Heart left ventricle (tissue), 16 donors: ENCODE measurements around the gene SGPL1. TPM values are rescaled to one million over a fixed set of nuclear protein-coding genes. Genes with fewer than 3 reads are reported as not detected.

ENCODE experiments used
- ATAC-seq, 4 donors: fragments of 200-7000 bp; cut with Tn5 transposase; one replicate each; pipeline ENCODE4 v1.9.1; 2020 to 2022; ENCODE audit warnings: moderate library complexity in 4 of 4, mild to moderate bottlenecking in 3 of 4, moderate number of reproducible peaks in 1 of 4
- DNase-seq, 5 donors: peaks; one replicate each; pipeline ENCODE4 v3.0.0-alpha.2; 2020
- H3K27ac ChIP-seq, 12 donors: fragments of 200-600 bp; sonication (generic) in 4 of 12; one replicate each; pipeline versions ENCODE4 v1.5.0 to v1.8.0; 2016 to 2022; ENCODE audit warnings: mild to moderate bottlenecking in 2 of 12
- H3K27me3 ChIP-seq, 9 donors: fragments of 200-600 bp; sonication (generic) in 2 of 9; one replicate each; pipeline versions ENCODE4 v1.5.1 to v1.8.0; 2016 to 2022; ENCODE audit warnings: mild to moderate bottlenecking in 3 of 9
- H3K36me3 ChIP-seq, 9 donors: fragments of 200-600 bp; sonication (generic) in 2 of 9; one replicate each; pipeline versions ENCODE4 v1.5.0 to v1.8.0; 2018 to 2022; ENCODE audit warnings: mild to moderate bottlenecking in 2 of 9
- H3K4me1 ChIP-seq, 12 donors: fragments of 200-600 bp; sonication (generic) in 4 of 12; one replicate each; pipeline versions ENCODE4 v1.5.0 to v1.8.0; 2016 to 2022; ENCODE audit warnings: mild to moderate bottlenecking in 3 of 12
- H3K4me3 ChIP-seq, 12 donors: fragments of 200-600 bp; sonication (generic) in 4 of 12; one replicate each; pipeline versions ENCODE4 v1.5.0 to v1.8.0; 2017 to 2022; ENCODE audit warnings: mild to moderate bottlenecking in 9 of 12, moderate library complexity in 4 of 12
- H3K9me3 ChIP-seq, 12 donors: fragments of 200-600 bp; sonication (generic) in 4 of 12; one replicate each; pipeline versions ENCODE4 v1.5.0 to v1.8.0; 2016 to 2022; ENCODE audit warnings: mild to moderate bottlenecking in 1 of 12
- POLR2A ChIP-seq, 2 donors: fragments of 450-650 bp; IDR thresholded peaks; one replicate each; pipeline ENCODE4 v1.6.1; 2017; ENCODE audit warnings: antibody characterized with exemption in 2 of 2, mild to moderate bottlenecking in 2 of 2, moderate library complexity in 2 of 2
- WGBS, 4 donors: extraction: QIAGEN DNeasy Blood & Tissue Kit in 2 of 4; methylation state at CpG; one replicate each; pipeline versions ENCODE4 v1.1.5 to v1.1.7; 2013 to 2018; 5-methylcytosine and 5-hydroxymethylcytosine counted together
- intact Hi-C, 10 donors: fragments of 100-400 bp; cut with DNase I; formaldehyde crosslinking; loops; one replicate each; pipeline versions ENCODE4 v1.11.1 to v1.14.2; 2022
- polyA plus RNA-seq, 2 donors: library from polyadenylated mRNA; stranded (reverse); fragments of 200-250 nt; gene quantifications; one replicate each; pipeline ENCODE4 v1.2.3, GENCODE V29; 2013
- total RNA-seq, 9 donors: library from RNA; depleted of rRNA in 2 of 9; stranded (reverse); fragments of >200 nt in 2 of 9; fragmentation: NEBNext Ultra II Directional in 3 of 9; extraction: Animal tissue kit (Norgen Biotek cat#: 25700) in 3 of 9; gene quantifications; one replicate each; pipeline versions ENCODE4 v1.1.0 to v1.2.4, GENCODE V29; 2016 to 2023
- TF ChIP-seq, protein P1 (sequence below), 12 donors: fragments of 200-600 bp; sonication (generic) in 4 of 12; IDR thresholded peaks; one replicate each; pipeline versions ENCODE4 v1.5.0 to v1.8.0; 2018 to 2022; ENCODE audit warnings: antibody characterized with exemption in 12 of 12, mild to moderate bottlenecking in 5 of 12
- donor health status: ischemic (EF 13 %, LVEDD 7.1; RV severe dilation, severe dysfunction).
- donor health status: healthy with polysubstance abuse.
- donor health status: DM: no; HTN: yes; CAD: no.
- donor health status: DM: no; HTN: no; CAD: no.
- donor health status: ischemic (EF 25% LVEDD 6.9; RV normal size, moderate dysfunction).
- donor health status: ischemic (EF 25% LVEDD 5.7; RV mildly dilated, moderate dysfunction).
- donor health status: healthy.
- donor health status: DM: yes; HTN: yes; CAD: no.
- donor health status: ischemic (EF 35%, LVEDD 5.7; RV mildly dilated, moderate dysfunction).
- donor health status: nonischemic (EF 11% LVEDD 7.7; RV severe dilation, severe dysfunction).
- donor health status: DM: yes; HTN: yes; CAD: no.
- donor health status: PGD.
- donor health status: ischemic (EF 29% LVEDD 5.4; RV normal size, mild dysfunction).
- donor health status: nonischemic (EF 23%, LVEDD 6.1; RV moderate dilation, normal function).

The SGPL1 gene
- total and polyA plus RNA-seq, 11 donors: 2.9 to 32.3 (median 11.4) TPM

DNA sequence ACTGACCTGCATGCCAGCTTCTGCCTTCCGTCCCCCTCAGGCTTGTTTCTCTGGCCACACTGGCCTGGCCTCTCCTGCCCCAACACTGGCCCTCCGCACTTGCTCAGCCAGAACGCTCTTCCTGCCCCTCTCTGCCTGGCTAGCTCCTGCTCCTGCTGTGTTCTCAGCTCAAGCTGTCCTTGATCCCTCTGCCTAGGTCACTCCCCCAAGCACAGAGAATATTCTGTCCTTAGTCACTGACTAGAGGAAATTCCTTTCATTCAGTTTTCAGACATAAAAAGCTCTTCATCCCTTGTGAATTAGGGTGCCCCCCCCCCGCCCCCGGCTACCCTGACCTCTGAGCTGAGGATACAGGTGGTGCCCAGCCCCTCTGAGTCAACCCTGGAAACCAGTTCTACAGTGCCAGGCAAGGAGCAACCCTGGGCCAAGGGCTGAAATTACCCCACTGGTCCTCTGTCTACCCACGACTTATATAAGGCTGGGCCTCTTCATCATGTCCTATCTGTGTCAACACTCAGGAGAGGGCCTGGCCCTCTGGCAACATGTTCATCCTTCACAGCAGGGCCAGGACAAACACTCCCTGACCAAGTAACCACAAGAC, 6.6 kb upstream of the SGPL1 start:
- no peaks in the 10 kb centered on the region for H3K9me3 ChIP-seq
- no peaks in the 10 kb centered on the region for H3K27me3 ChIP-seq
- intact Hi-C loops: no loop called here
- TF ChIP-seq, protein P1, sequence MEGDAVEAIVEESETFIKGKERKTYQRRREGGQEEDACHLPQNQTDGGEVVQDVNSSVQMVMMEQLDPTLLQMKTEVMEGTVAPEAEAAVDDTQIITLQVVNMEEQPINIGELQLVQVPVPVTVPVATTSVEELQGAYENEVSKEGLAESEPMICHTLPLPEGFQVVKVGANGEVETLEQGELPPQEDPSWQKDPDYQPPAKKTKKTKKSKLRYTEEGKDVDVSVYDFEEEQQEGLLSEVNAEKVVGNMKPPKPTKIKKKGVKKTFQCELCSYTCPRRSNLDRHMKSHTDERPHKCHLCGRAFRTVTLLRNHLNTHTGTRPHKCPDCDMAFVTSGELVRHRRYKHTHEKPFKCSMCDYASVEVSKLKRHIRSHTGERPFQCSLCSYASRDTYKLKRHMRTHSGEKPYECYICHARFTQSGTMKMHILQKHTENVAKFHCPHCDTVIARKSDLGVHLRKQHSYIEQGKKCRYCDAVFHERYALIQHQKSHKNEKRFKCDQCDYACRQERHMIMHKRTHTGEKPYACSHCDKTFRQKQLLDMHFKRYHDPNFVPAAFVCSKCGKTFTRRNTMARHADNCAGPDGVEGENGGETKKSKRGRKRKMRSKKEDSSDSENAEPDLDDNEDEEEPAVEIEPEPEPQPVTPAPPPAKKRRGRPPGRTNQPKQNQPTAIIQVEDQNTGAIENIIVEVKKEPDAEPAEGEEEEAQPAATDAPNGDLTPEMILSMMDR (IDR thresholded peaks at IDR 0.05): no peak
- TF ChIP-seq POLR2A (IDR thresholded peaks at IDR 0.05): no peak
- H3K36me3 ChIP-seq: no peaks in the 10 kb centered on the region
- peak in 3 of 4 donors; percentile 41 to 56 (median 52) for ATAC-seq
- no peak for DNase-seq
- H3K4me3 ChIP-seq: no peak overlapping the region
- peaks cover 0 to 8% (median 0%) of the 10 kb centered on the region in 12 donors for H3K4me1 ChIP-seq
- no peak overlapping the region for H3K27ac ChIP-seq
- WGBS, 4 donors: 62 to 78% (median 73%) methylated on average over 6 of the region's 6 CpGs

- no peaks in the 10 kb centered on the region for H3K9me3 ChIP-seq
- intact Hi-C loops: no loop called here
- 80 to 96% (median 91%) methylated on average over 2 of the region's 2 CpGs for WGBS, 4 donors
- no peak for ATAC-seq
- DNase-seq: no peak
- no peak overlapping the region for H3K27ac ChIP-seq
- H3K36me3 ChIP-seq: no peaks in the 10 kb centered on the region
- H3K4me3 ChIP-seq: no peak overlapping the region
- H3K4me1 ChIP-seq: peaks cover 0 to 8% (median under 1%) of the 10 kb centered on the region in 12 donors
- no peak for TF ChIP-seq POLR2A (IDR thresholded peaks at IDR 0.05)
- TF ChIP-seq, protein P1 (IDR thresholded peaks at IDR 0.05): no peak
- H3K27me3 ChIP-seq: no peaks in the 10 kb centered on the region
Measured at GRCh38 chr10:70809726-70810125, 6.0 kb upstream of the SGPL1 start.

DNA sequence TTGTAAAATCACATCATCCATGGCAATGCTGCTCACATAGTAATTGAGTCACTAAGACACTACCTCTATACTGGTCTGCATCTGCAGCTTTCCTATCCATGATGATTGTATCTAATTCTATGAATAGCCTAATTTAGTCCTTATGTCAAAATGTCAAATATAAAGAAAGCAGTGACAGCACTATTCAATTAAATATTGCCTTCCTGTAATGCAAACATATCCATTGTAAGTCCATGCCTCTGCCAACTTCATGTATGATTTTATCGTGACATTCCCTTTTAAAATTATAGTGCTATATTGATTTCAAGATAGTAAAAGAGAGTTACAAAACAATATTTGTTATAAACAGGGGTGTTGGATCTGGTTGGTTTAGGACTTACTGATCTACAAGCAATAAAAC, 4.8 kb upstream of the SGPL1 start:
- Histone ChIP-seq H3K36me3 (no peaks in the 10 kb centered on the region), H3K9me3 (no peaks in the 10 kb centered on the region), H3K27ac (no peak overlapping the region), H3K4me3 (no peak overlapping the region), H3K27me3 (no peaks in the 10 kb centered on the region), H3K4me1 (peaks cover 0 to 14% (median 7%) of the 10 kb centered on the region in 12 donors)
- intact Hi-C loops: no loop called here
- 0 to 55% (median 23%) methylated on average over 1 of the region's 1 CpG for WGBS, 4 donors
- ATAC-seq (no peak), DNase-seq (no peak)
- TF ChIP-seq, protein P1 (IDR thresholded peaks at IDR 0.05): no peak
- no peak for TF ChIP-seq POLR2A (IDR thresholded peaks at IDR 0.05)

DNA sequence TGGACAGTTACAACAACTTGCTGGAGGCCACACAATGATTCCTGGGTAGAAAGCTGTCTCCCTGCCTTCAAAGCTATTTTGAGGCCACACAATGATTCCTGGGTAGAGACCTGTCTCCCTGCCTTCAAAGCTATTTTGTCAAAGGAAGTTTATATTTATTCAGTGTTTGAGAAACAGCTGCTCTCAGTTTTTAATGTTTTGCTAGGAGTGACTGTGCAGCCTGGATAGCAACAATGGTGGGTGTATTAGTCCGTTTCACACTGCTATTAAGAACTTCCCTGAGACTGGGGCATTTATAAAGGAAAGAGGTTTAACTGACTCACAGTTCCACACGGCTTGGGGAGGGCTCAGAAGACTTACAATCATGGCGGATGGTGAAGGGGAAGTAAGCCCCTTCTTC, 3.9 kb upstream of the SGPL1 start:
- H3K9me3 ChIP-seq: no peaks in the 10 kb centered on the region
- H3K4me3 ChIP-seq: no peak overlapping the region
- H3K27me3 ChIP-seq: no peaks in the 10 kb centered on the region
- TF ChIP-seq, protein P1 (IDR thresholded peaks at IDR 0.05): no peak
- TF ChIP-seq POLR2A (IDR thresholded peaks at IDR 0.05): no peak
- H3K4me1 ChIP-seq: peaks cover 0 to 20% (median 9%) of the 10 kb centered on the region in 12 donors
- H3K27ac ChIP-seq: no peak overlapping the region
- intact Hi-C loops: no loop called here
- no peaks in the 10 kb centered on the region for H3K36me3 ChIP-seq
- WGBS, 4 donors: 84 to 87% (median 86%) methylated on average over 3 of the region's 3 CpGs
- no peak for ATAC-seq
- no peak for DNase-seq
